ENCODE measurements around the gene ZNF281. TPM values are rescaled to one million over a fixed set of nuclear protein-coding genes. Genes with fewer than 3 reads are reported as not detected.

Gene ZNF281
- polyA plus RNA-seq, 1 donor, result 28.0 TPM

GRCh38 chr1:200392625-200393185, 17.1 kb downstream of the ZNF281 start:
- DNase-seq, result no peak

DNA sequence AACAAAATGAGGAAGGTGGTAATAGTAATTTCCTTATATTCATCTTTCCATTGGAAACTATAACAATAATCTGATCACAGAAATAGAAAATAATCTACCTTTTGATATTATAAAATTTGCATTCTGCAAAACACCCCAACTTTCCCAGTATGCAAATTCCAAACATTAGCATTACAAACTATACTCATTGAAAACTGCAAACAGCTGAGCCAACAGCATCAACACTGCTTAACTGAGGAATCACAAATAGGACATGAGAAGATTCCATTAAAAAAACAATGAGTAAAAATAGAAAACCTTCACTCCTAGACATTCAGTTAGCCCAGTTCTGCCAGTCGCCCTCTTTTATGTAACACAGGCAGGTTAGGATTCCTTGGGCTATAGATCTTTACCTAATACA, 18.1 kb downstream of the ZNF281 start:
- no peak for DNase-seq

- no peak for DNase-seq
Measured at GRCh38 chr1:200388791-200389190, 21.0 kb downstream of the ZNF281 start.

DNA sequence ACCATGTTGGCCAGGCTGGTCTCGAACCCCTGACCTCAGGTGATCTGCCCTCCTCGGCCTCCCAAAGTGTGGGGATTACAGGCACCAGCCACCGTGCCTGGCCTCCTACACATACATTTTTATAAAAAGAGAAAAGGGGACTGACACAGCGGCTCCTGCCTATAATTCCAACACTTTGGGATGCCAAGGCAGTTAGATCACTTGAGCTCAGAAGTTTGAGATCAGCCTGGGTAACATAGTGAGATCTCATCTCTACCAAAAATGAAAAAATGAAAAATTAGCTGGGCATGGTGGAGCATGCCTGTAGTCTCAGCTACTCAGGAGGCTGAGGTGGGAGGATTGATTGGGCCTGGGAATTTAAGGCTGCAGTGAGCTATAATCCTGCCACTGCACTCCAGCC, 23.4 kb downstream of the ZNF281 start:
- no peak for DNase-seq

DNA sequence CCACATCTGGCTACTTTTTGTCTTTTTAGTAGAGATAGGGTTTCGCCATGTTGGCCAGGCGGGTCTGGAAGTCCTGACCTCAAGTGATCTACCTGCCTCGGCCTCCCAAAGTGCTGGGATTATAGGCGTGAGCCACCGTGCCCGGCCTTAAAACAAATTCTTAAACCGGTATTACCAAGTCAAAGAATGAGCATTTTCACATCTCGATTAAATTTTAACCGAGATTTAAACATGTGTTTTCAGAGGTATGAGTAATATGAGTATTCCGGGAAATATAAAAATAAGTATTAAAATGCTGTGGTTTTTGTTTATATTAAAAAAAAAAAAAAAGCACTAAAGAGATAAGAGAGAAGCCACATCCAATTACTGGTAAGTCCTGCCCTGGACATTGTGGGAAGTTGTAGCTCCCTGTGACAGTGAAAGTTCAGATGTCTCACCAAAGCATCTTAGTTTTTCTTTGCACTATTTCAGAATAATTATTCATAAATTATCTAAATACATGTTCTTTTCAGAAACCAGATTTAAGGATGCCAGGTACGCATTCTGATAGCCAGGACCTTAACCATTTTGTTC, 24.9 kb downstream of the ZNF281 start:
- DNase-seq, result no peak

GRCh38 chr1:200381256-200381984, 28.4 kb downstream of the ZNF281 start:
- DNase-seq, result no peak

- no peak for DNase-seq
Measured at GRCh38 chr1:200380589-200381021, 29.2 kb downstream of the ZNF281 start.

DNA sequence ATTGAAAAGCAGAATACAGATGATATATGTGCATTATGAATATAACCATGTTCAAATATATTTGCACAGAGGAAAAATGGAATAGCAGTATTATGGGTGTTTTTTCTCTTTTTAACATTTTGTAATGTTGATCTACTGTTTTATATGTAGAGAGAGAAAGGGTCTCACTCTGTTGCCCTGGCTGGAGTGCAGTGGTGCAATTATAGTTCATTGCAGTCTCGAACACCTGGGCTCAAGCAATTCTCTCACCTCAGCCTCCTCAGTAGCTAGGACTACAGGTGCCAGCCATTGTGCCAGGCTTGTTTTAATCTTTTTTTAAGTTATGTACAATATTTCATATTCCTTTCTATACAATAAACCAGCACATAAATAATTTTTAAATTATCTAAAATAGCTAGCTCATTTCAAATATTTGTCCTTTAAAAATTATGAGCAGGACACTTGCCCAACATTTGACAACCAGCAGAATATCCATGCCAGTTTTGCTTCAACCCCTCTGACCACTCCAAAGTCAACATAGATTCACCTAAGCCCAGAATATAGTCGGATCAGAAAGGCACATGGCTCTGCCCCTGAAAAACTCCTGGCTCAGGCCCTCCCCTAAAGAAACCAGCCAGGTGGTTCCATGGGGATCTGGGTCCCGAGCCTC, 29.8 kb downstream of the ZNF281 start:
- no peak for DNase-seq

GRCh38 chr1:200379432-200379757, 30.4 kb downstream of the ZNF281 start:
- no peak for DNase-seq

DNA sequence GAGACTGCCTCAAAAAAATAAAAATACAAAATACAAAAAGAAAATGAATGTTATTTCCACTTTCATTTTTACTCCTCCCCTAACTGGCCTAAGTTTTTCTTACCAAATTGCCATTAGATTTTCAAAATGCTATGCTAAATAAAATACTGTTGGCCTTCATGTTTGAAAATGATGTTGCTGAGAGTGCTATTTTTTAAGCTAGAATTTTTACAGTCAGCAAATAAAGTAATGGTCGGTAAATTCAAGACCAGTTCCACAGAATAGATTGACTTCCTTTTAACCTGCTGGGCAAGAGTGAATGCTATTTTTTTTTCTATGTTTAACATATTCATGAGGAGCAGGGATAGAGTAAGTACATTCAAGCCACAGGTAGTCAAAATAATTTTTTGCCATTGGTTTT, 31.7 kb downstream of the ZNF281 start:
- no peak for DNase-seq

- DNase-seq, result no peak
Measured at GRCh38 chr1:200376528-200376927, 33.3 kb downstream of the ZNF281 start.

DNA sequence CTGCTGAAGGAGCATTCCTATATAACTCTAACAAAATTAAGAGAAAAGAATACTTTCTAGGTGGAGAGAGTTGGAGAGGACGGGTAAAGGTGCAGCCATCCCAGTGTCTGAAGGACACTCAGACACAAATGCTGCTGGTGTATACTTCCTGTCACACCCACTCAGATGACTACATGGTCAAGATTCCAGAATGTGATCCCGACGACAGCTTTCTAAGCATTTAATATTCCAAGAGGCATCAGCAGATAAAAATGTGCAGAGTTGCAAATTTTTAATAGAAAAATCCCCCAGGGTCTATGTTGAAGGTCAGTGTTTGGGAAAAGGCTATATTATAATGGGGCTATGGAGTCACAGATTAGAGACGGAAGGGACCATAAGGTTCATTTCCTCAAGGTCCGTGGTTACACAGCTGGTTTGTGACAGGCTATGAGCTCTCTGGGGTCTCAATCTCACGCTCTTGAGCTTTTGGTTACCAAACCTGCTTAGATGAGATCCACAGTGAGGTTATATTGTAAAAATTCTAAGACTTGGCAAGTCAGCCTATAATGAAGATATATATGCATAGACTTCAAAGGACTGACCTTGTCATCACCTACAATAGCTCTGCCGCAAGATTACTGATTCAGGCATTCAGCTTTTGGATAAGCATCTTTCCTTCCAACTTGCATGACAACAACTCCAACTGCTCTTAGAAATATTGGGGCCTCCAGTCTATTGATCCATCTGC, 35.1 kb downstream of the ZNF281 start:
- no peak for DNase-seq

DNA sequence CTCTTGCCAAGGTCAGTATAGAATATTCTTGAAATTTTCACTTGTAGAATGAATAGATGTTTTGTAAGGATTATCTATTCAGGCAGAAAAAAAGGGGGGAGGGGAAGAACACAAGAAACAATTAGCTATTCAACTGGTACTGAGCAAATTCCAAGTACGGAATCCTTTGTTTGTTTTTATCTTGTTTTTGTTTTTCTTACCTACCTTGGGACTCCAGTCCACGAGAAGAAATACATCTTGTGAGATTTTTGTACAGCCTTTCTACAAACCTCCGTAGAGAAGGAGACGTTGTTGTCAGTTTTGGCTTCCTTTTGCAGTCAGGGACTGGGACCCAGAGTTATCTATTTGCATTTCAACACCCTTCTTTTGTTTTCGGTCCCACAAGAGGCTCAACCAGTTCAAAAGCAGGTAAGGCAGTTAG, 36.0 kb downstream of the ZNF281 start:
- DNase-seq, result no peak

- DNase-seq, result no peak
Measured at GRCh38 chr1:200372885-200373181, 37.0 kb downstream of the ZNF281 start.

DNA sequence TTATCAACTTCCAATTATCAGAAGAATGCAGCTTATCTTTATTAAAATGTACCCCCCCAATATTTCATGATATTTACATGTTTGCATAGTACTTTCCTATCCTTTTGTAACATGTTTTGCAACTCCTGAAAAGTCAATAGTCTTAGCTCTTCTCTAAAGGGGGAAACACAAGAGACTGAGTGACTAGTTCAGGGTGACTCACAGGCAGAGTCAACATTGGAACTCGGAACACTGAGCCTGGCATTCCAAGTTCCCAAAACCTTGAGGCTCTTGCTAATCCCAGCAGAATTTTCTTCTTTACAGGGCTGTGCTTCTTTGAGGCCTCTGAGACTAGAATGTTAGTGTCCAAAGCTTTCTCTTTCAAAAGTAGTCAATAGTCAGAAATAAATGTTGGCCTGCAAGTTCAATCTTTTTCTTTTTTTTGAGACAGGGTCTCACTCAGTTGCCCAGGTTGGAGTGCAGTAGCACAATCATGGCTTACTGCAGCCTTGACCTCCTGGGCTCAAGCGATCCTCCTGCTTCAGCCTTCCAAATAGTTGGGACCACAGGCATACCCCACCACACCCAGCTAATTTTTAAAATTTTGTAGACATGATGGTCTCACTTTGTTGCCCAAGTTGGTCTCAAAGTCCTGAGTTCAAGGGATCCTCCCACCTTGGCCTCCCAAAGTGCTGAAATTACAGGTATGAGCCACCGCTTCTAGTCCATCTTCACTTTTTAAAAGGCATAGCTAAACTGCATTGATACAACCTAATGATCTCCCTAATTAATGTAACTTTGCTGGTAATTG, 37.5 kb downstream of the ZNF281 start:
- no peak for DNase-seq

DNA sequence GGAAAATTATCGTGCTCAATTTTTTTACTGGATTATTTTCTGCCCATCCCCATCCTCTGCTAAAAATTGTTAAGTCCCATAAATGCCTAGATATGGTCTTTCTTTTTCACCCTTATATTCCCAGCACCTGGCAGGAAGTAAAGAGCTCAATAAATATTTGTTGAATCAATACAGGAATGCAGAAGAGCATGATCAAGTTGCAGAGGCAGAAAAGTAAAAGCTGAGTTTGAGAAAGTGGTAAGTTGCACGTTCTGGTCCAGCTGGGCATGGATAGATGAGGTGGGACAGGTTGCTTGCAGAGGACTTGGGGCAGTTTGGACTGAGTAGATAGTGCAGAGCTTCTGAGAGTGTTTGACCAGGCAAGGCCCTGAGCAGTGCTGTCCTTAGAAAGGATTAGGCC, 40.1 kb downstream of the ZNF281 start:
- DNase-seq, result no peak

DNA sequence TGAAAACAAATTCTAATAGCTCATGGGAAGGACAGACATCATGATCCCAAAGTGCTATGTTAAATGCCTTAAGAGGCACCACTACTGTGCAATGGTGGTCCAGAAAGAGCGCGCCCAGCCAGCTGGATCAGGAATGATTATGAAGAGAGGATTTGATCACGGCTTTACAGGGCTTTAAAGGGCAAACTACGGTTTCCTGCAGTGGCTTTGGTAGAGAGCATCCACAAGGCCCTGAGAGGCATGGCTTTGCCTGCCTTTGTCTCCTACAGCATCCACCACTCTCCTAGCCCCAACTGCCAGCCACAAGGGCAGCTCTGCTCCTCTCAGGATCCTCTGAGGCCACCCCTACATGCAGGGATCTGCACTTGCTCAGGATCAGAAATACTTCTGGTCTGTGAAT, 40.7 kb downstream of the ZNF281 start:
- DNase-seq, result no peak

- DNase-seq, result no peak
Measured at GRCh38 chr1:200368556-200368955, 41.3 kb downstream of the ZNF281 start.

DNA sequence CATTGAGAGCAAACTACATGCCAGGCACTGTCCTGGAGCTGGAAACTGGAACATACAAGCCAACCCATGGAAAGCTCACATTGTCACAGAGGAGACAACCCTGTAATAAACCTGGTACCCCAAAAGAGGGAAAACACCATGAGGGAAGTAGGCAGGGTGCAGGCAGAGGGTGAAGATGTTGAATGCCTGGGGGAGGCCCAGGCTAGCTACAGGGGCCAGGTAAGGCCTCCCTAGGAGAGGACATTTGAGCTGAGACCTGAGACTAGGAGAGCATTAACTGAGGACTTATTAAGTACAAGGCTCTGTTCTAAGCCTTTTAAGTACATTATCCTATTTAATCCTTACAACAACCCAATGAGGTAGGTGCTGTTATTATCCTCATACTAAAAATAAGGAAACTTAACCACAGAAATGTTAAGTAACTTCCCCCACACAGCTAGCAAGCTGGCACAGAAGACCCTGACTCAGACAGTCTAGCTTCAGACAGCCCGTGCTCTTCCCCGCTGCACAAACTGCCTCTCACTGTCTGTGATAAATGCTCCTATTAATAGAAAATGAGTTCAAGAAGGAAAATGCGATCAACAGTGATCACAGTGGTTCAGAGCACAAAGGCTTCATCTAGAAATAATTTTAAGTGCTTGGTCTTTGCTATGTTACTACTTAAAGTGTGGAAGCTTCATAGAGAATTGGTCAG, 41.8 kb downstream of the ZNF281 start:
- DNase-seq, result no peak

DNA sequence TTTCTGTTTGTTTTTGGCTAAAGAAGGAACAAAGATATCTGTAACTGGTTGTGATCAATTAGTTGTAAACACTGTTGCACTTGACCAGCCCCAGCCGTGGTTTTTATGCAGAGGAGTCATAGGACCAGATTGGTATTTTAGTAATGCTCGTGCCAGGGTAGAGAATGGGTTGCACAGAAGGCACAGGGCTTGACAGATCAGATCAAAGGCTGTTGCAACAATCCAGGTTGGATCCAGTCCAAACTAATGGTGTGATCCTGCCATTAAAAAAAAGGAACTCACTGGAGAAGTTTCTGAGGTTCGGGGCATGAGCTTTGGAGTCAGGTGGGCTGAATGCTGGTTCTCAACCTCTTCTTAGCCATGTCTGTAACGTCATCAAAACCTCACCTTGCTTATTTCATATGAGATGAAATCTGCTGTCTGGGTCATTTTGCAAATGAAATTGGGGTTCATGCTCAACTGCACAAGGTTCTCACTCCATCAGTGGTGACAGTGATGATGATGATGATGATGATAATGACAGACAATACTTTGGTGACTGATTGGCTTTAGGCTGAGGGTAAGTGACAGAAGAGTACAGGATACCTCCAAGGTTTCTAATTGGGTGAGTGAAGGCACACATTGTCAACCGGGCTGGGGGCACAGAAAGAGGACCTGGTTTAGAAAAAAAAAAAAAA, 43.1 kb downstream of the ZNF281 start:
- no peak for DNase-seq

DNA sequence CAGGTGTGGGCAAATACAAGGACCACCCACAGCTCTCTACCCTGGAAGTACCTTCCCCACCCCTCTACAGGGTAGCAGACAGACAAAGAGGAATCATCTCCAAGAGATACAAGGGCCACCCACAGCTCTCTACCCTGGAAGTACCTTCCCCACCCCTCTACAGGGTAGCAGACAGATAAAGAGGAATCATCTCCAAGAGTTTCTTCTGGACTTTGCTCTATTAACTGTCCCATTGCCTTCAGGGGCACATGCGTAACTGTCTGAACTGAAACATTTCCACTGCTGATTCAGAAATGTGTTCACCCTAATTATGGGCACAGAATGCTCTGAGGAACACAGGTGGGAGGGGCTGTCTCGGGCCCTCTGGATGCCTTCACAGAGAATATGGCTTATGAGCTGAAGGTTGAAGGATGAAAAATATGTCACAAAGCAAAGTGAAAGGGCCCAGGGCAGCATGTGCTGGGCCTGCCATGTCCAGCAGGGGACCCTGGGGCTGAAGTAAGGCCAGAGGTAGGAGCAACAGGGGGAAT, 43.9 kb downstream of the ZNF281 start:
- no peak for DNase-seq

Data from left kidney (tissue), 2 donors.